Neuron (in vitro differentiated cells): ENCODE data around the gene GALNT1.

Source experiments
- H2AFZ ChIP-seq: one replicate; pipeline ENCODE4 v1.6.1; 2013; ENCODE audit warnings: low read depth, mild to moderate bottlenecking, inconsistent platforms, low read length, moderate library complexity
- H3K27me3 ChIP-seq: one replicate; pipeline ENCODE4 v1.6.1; 2013; ENCODE audit warnings: low read length; ENCODE audit not compliant: insufficient read depth
- H3K36me3 ChIP-seq: one replicate; pipeline ENCODE4 v1.6.1; 2013; ENCODE audit warnings: low read length; ENCODE audit not compliant: insufficient read depth
- H3K4me1 ChIP-seq: one replicate; pipeline ENCODE4 v1.6.1; 2013; ENCODE audit warnings: low read length; ENCODE audit not compliant: insufficient read depth
- H3K4me3 ChIP-seq: 2 replicates; pipeline ENCODE4 v1.5.1; 2013; ENCODE audit warnings: mild to moderate bottlenecking, low read length, moderate library complexity
- H3K9me3 ChIP-seq: one replicate; pipeline ENCODE4 v1.6.1; 2013; ENCODE audit warnings: low read length

GALNT1 gene

DNA sequence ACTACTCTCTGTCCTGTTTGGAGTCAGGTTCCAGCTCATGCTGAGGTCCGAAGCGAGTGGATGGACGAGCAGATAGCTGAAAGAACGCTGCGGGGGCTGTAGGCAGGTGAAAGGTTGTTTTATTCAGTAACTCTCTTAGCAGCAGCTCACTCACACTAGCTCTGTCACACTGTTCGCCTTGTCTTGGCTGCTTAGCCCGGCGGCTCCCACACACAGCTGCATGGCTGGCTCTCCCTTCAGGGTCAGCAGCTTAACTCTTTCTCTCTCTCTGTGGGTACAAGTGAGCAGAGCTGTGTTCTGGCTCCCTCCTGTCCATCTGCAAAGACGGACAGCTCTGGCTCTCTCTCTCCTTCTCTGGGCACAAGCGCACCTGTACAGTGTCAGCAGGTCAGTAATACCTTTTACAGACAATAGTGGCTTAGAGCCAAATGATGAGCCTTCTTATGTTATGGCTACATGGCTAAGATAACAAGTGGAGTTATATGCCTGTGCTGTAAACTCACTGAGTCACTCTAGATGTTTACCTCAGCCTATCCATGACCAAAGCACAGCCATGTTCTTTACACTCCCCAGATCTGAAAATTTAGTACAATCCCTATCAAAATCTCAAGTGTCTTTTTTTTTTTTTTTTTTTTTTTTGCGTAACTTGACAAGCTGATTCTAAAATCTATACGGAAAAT lies 149.3 kb downstream of the GALNT1 start:
- Histone ChIP-seq H3K4me3 (no peak overlapping the region), H3K4me1 (no peaks in the 10 kb centered on the region), H3K9me3 (no peaks in the 10 kb centered on the region), H2AFZ (no peak overlapping the region), H3K36me3 (no peaks in the 10 kb centered on the region), H3K27me3 (no peaks in the 10 kb centered on the region)

DNA sequence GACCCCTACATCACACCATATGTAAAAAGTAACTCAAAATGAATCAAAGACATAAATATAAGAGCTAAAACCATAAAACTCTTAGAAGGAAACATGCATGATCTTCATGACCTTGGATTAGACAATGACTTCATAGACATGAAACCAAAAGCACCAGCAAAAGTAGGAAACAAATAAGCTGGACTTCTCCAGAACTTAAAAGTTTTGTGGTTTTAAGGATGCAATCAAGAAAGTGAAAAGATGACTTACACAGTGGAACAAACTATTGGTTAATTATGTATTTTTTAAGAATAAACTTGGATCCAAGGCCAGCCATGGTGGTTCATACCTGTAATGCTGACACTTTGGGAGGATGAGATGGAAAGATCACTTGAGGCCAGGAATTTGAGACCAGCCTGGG lies 150.2 kb downstream of the GALNT1 start:
- Histone ChIP-seq H2AFZ (no peak overlapping the region), H3K4me3 (no peak overlapping the region), H3K27me3 (no peaks in the 10 kb centered on the region), H3K4me1 (no peaks in the 10 kb centered on the region), H3K36me3 (no peaks in the 10 kb centered on the region), H3K9me3 (no peaks in the 10 kb centered on the region)

DNA sequence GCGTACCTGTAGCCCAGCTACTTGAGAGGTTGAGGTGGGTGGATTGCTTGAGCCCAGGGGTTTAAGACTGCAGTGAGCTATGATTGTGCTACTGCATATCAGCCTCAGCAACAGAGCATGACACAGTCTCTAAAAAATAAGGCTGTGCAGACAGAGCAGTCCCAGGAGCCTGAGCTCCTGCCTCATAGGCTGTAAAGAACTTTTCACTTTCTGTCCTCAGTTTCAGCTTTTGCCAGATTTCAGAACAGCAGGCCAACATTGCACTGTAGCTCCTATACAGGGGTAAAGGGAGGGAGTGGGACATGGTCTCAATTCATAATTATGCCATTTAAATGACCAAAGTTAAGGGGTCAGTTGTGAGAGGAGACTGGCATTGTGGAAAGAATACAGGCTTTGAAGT lies 150.6 kb downstream of the GALNT1 start:
- H3K4me3 ChIP-seq, result no peak overlapping the region
- no peaks in the 10 kb centered on the region for H3K27me3 ChIP-seq
- H3K9me3 ChIP-seq, result no peaks in the 10 kb centered on the region
- H3K36me3 ChIP-seq, result no peaks in the 10 kb centered on the region
- no peaks in the 10 kb centered on the region for H3K4me1 ChIP-seq
- no peak overlapping the region for H2AFZ ChIP-seq

DNA sequence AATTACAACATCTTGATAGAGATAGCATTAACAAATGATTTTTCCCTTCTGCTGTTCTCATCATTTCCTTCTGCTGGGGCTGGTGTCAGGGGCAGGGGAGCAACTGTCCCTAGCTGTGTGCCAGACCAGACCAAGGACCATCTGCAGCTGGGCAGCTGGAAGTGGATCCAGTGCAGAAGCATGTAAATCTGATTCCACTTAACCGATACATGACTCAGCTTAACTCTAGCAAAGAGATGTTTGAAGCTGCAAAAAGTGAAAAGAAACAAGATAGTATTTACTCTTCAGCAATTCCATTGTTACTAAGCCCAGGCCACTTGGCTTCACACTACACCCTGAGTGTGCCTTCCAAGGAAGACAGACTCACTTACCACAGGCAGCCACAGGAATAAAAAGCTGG lies 151.1 kb downstream of the GALNT1 start:
- Histone ChIP-seq H3K36me3 (no peaks in the 10 kb centered on the region), H2AFZ (no peak overlapping the region), H3K27me3 (no peaks in the 10 kb centered on the region), H3K4me3 (no peak overlapping the region), H3K9me3 (no peaks in the 10 kb centered on the region), H3K4me1 (no peaks in the 10 kb centered on the region)

DNA sequence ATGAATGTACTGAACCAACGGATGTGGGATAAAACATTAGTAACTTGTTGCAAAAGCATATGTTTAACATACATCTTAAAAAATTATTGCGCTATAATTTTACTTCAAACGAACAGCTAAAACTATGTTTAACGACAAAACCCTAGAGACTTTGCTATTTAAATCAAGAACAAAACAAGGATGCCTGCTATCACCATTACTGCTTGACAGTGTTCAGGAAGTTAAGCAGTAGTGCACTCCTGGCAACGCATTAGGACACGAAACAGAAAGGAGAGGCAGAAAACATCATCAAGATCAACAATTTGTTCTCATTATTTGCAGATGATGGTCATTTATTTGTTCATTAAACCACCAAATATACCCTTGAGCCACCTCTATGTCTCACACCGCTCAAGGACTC lies 151.9 kb downstream of the GALNT1 start:
- no peaks in the 10 kb centered on the region for H3K4me1 ChIP-seq
- no peaks in the 10 kb centered on the region for H3K27me3 ChIP-seq
- no peaks in the 10 kb centered on the region for H3K9me3 ChIP-seq
- no peak overlapping the region for H3K4me3 ChIP-seq
- H2AFZ ChIP-seq, result no peak overlapping the region
- H3K36me3 ChIP-seq, result no peaks in the 10 kb centered on the region

DNA sequence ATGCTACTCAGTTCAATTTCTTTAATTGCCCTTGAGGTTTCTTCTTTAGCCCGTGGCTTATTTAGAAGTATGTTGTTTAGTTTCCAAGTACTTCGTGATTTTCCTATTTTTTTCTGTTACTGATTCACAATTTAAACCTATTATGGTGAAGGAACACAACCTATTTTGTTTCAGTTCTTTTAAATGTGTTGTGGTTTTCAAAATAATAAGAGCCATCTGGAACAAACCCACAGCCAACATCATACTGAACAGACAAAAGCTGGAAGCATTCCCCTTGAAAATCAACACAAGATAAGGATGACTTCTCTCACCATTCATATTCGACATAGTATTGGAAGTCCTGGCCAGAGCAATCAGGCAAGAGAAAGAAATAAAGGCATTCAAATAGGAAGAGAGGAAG lies 155.2 kb downstream of the GALNT1 start:
- no peaks in the 10 kb centered on the region for H3K4me1 ChIP-seq
- H2AFZ ChIP-seq, result no peak overlapping the region
- no peaks in the 10 kb centered on the region for H3K27me3 ChIP-seq
- H3K9me3 ChIP-seq, result no peaks in the 10 kb centered on the region
- no peak overlapping the region for H3K4me3 ChIP-seq
- no peaks in the 10 kb centered on the region for H3K36me3 ChIP-seq

DNA sequence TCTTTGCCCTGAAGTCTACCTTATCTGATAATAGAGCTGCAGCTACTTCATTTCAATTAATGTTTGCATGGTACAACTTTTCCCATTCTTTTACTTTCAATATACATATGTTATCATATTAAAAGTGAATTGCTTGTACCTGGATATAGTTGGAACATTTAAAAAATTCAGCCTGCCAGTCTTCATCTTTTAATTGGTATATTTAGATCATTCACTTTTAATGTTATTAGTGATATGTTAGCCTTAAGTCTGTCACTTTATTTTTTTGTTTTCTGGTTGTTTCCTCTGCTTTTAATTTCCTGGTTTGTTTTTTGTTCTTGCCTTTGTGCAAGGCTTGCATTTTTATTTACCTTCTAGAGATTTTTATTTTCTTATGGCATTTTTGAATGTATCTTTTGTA lies 158.2 kb downstream of the GALNT1 start:
- no peaks in the 10 kb centered on the region for H3K4me1 ChIP-seq
- no peaks in the 10 kb centered on the region for H3K36me3 ChIP-seq
- H3K9me3 ChIP-seq, result no peaks in the 10 kb centered on the region
- no peaks in the 10 kb centered on the region for H3K27me3 ChIP-seq
- no peak overlapping the region for H3K4me3 ChIP-seq
- H2AFZ ChIP-seq, result no peak overlapping the region

DNA sequence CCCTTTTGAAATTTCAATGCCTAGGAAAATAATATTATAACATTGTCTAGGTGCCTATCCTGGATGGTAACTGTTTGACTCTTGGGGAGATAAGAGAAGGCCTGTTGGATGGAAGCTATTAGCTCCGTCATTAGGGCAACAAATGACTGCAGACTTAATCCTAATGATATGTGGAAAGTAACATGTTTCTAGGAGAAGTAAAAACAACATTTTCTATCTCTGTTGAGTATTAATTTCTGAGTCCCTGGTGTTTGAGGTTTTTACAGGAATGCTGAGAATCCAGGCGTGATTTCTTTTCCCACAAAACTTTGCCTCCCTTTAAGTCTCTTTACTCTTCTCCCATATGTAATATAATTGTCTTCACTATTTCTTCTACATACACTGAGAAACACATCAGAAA lies 159.1 kb downstream of the GALNT1 start:
- no peaks in the 10 kb centered on the region for H3K4me1 ChIP-seq
- no peaks in the 10 kb centered on the region for H3K27me3 ChIP-seq
- H3K36me3 ChIP-seq, result no peaks in the 10 kb centered on the region
- H3K9me3 ChIP-seq, result no peaks in the 10 kb centered on the region
- no peak overlapping the region for H3K4me3 ChIP-seq
- H2AFZ ChIP-seq, result no peak overlapping the region

DNA sequence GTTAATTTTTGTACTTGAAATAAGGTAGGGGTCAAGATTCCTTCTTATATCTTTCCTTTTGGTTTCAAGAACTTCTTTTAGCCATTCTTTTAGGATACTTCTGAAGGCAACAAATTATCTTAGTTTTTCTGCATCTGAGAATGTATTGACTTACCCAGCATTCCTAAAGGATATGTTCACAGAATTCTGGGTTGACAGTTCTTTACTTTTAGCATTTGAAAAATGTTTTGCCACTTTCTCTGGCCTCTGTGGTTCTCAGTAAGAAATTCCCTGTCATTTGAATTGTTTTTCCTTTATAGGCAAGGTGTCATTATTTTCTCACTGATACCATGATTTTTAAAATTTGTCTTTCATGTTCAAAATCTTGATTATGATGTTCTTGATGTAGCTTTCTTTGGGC lies 162.4 kb downstream of the GALNT1 start:
- Histone ChIP-seq H2AFZ (no peak overlapping the region), H3K27me3 (peaks cover 2% of the 10 kb centered on the region), H3K4me1 (no peaks in the 10 kb centered on the region), H3K4me3 (no peak overlapping the region), H3K36me3 (no peaks in the 10 kb centered on the region), H3K9me3 (no peaks in the 10 kb centered on the region)

DNA sequence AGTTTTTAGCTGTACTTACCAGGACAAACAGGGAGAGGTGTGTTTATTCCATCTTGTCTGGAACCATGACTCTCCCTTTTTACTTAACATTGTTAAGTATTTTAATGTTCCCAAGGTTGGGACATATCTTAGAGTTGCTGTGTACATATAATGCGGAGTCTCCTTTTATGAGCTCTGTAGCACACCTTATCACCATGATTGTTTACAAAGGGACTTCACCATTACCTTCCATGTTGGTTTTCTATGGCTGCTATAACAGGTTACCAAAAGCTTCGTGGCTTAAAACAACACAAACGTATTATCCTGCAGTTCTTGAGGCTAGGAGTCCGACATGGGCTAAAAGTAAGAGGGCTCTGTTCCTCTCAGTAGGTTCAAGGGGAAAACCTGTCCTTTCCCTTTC lies 164.3 kb downstream of the GALNT1 start:
- Histone ChIP-seq H3K4me1 (no peaks in the 10 kb centered on the region), H3K9me3 (no peaks in the 10 kb centered on the region), H3K36me3 (no peaks in the 10 kb centered on the region)

DNA sequence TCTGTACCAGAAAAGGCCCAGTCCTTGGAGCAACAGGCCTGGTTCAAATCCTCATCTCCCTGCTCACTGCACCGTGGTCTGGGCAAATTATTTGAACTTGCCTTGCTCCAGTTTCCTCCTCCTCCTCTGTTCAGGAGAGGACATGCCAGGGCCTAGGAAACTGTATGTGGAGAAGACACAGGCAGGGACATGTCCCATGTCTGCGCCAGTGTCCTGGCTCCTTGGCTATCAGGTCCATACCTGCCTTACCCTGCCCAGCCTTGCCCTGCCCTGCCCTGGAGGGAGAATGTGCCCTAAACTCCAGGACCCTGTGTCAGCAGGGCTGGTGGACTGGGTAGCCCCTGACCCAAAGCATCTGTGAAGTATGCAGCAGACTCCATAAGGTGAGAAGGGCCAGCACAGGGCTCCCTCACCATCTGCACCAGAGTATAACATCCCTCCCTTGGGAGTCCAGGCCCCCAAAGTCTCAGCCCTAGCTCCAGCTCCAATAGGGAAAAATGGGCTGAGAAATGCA lies 165.3 kb downstream of the GALNT1 start:
- Histone ChIP-seq H3K36me3 (no peaks in the 10 kb centered on the region), H2AFZ (no peak overlapping the region), H3K4me3 (no peak overlapping the region), H3K27me3 (peaks cover 2% of the 10 kb centered on the region), H3K4me1 (no peaks in the 10 kb centered on the region), H3K9me3 (no peaks in the 10 kb centered on the region)

More for the DNA sequence above, 164.3 kb downstream of the GALNT1 start:
- no peak overlapping the region for H2AFZ ChIP-seq
- peaks cover 2% of the 10 kb centered on the region for H3K27me3 ChIP-seq
- no peak overlapping the region for H3K4me3 ChIP-seq

DNA sequence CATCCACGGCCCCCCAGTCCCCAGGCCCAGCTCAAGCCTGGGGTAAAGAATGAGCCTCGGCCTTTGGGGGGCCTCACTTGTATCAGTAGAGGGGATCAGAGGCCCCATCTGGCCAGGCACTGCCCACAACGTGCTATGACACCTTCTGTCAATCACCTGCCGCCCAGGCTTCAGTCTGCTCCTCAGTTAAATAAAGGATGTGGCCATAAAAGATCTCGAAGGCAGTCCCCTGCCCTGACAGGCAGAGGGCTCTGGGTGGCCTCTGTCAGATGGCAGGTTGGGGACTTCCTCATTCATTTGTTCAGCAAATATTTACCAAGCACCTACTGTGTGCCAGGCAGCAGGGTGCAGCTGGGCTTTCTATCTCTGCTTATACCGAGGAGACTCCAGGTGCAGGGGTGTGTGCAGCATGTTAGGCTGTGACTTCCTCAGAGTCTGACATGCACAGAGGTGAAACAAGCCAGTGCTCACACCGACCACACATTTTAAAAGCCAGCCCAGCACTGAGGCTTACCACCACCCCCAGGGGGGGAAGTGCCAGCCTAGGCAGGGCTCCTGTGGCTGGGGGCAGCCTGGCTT lies 166.4 kb downstream of the GALNT1 start:
- no peak overlapping the region for H2AFZ ChIP-seq
- no peaks in the 10 kb centered on the region for H3K9me3 ChIP-seq
- H3K4me1 ChIP-seq, result no peaks in the 10 kb centered on the region

DNA sequence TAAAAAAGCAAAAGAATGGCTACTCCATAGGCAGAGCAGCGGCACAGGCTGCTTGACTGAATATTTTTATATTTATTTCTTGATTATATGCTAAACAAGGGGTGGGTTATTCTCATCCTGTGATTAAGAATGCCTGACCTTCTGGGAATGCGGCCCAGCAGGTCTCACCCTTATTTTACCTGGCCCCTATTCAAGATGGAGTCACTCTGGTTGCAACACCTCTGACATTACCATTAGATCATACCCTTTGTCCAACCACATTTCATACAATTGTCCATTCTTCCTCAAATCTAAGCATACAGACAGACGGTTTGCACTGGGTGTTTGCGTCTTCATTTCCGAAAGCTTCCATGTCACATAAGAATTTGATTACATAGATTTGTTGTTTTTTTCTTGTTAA lies 168.2 kb downstream of the GALNT1 start:
- H3K4me1 ChIP-seq, result no peaks in the 10 kb centered on the region
- H3K4me3 ChIP-seq, result no peak overlapping the region
- no peaks in the 10 kb centered on the region for H3K9me3 ChIP-seq
- no peak overlapping the region for H2AFZ ChIP-seq
- H3K27me3 ChIP-seq, result peaks cover 8% of the 10 kb centered on the region
- H3K36me3 ChIP-seq, result no peaks in the 10 kb centered on the region

More for the DNA sequence above, 166.4 kb downstream of the GALNT1 start:
- H3K27me3 ChIP-seq, result peaks cover 2% of the 10 kb centered on the region
- H3K36me3 ChIP-seq, result no peaks in the 10 kb centered on the region
- no peak overlapping the region for H3K4me3 ChIP-seq

DNA sequence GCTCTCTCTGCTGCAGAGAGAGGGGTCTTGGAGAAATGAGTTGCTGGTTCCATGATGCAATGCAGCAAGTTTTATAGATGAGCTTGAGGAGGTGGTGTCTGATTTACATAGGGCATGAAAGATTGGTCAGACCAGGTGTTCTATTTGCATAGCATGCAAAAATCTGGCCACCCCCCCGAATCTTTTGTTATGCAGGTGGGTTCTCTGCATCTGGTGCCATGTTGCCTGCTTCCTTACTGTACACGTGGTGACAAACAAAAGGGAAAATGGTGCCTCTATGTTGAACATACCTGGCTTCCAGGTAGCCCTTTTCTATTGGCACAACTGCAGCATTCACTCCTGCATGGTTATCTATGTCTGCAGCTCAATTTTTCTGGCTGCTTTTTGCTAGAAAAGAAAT lies 169.4 kb downstream of the GALNT1 start:
- Histone ChIP-seq H3K36me3 (no peaks in the 10 kb centered on the region), H2AFZ (no peak overlapping the region), H3K4me1 (no peaks in the 10 kb centered on the region), H3K9me3 (no peaks in the 10 kb centered on the region), H3K27me3 (peaks cover 14% of the 10 kb centered on the region), H3K4me3 (no peak overlapping the region)
